ENCODE measurements around the gene BRD1.

BRD1 gene

DNA sequence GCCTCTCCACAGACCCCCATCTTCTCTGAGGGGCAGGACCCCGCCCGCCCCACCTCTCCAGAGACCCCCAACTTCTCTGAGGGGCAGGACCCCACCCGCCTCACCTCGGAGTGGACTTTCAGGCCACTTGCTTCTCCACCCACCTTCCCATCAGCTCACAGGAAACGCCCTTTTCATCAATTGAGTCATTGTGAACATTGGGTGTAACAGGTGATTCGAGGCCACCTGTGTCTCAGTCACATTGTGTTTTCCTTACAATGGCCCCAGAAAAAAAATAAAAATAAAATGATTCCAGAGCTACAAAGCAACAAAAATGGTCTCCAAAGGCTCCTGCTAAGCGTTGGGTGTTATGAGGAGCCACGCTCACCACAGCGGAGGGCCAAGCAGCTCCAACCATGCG lies 36.0 kb downstream of the BRD1 start:
- no peak for DNase-seq (ENCODE audit: low read depth)
- TF ChIP-seq, protein P1, sequence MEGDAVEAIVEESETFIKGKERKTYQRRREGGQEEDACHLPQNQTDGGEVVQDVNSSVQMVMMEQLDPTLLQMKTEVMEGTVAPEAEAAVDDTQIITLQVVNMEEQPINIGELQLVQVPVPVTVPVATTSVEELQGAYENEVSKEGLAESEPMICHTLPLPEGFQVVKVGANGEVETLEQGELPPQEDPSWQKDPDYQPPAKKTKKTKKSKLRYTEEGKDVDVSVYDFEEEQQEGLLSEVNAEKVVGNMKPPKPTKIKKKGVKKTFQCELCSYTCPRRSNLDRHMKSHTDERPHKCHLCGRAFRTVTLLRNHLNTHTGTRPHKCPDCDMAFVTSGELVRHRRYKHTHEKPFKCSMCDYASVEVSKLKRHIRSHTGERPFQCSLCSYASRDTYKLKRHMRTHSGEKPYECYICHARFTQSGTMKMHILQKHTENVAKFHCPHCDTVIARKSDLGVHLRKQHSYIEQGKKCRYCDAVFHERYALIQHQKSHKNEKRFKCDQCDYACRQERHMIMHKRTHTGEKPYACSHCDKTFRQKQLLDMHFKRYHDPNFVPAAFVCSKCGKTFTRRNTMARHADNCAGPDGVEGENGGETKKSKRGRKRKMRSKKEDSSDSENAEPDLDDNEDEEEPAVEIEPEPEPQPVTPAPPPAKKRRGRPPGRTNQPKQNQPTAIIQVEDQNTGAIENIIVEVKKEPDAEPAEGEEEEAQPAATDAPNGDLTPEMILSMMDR (conservative IDR thresholded peaks at IDR 0.05; ENCODE audit: low read depth, low read length) = no peak
- H3K4me3 ChIP-seq (ENCODE audit: low read length) = no peak overlapping the region

DNA sequence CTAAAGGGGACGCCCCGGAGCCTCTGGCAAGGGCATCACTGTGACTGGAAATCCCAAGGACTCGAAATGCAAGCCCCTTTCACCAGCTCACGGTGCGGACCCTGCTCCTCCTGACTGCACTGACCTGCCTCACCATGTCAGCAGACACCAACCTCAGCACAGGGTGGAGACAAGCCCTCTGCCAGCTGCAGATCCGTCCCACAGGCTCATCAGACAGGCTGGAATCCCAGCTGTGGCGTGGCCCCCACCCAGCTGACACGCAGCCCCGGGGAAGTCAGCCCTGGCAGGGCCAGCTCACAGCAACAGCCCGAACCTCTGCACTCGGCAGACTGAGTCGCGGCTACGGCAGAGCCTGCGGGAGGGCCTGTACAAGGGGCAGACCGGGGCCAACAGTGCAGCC lies 36.8 kb downstream of the BRD1 start:
- DNase-seq (ENCODE audit: low read depth) = no peak
- TF ChIP-seq, protein P1 (conservative IDR thresholded peaks at IDR 0.05; ENCODE audit: low read depth, low read length) = no peak
- H3K4me3 ChIP-seq (ENCODE audit: low read length) = no peak overlapping the region

DNA sequence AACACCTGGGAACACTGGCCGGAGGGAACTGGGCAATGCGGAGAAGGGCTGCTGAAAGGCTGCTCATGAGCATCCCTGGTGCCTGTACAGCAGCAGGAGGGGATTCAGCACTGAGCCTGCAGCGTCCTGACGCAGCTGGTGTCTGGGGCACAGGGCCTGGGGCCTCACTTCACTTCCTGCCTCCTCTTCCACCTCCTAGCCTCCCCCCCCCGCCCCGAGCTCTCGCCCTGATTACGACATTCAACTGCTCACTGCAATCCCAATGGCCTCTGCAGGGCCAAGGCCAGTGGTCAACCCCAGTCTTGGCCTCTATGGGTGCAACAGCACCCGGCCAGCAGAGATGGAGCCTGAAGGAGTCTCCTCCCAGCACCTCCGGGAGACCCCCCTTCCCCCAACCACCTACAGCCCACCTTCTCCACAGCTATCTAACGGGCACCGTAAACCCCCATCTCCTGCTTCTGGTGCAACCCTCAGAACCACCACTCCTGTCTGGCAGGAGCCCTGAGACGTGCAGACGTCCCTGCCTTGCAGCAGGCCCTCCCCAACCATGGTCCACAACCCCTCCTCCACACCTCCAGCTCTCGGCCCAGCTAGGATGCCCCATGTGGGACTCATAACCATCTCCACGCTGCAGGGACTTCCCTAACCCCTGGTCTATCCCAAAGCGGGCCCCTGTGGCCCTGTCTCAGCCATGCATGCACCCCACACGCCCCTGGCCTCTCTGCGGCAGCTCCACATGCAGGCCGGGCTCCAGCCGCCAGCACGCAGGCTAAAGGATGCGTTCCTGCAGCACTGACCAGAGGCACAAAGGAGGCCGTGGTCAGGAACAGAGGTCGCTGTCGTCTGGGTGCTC lies 38.2 kb downstream of the BRD1 start:
- no peak overlapping the region for H3K4me3 ChIP-seq (ENCODE audit: low read length)
- no peak for DNase-seq (ENCODE audit: low read depth)
- TF ChIP-seq, protein P1 (conservative IDR thresholded peaks at IDR 0.05; ENCODE audit: low read depth, low read length) = no peak

DNA sequence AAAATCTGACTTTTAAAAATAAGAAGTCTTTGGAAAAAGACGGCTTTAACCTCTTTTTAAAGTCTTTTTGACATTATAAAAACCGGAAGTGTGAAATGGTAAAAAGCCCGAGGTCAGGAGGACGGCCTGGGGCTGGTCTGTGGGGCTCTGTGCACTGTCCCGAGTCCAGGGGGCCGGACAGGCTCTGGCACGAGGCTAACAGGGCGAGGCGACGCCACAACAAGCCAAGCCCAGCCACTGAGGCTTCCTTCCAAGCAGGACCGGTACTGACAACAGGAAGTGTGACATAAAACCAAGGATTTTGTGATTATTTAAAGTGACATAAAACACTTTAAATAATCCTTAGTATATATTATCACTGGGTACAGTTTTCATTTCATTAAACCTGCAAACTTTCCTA lies 39.2 kb downstream of the BRD1 start:
- TF ChIP-seq, protein P1 (conservative IDR thresholded peaks at IDR 0.05; ENCODE audit: low read depth, low read length) = no peak
- H3K4me3 ChIP-seq (ENCODE audit: low read length) = no peak overlapping the region
- no peak for DNase-seq (ENCODE audit: low read depth)

DNA sequence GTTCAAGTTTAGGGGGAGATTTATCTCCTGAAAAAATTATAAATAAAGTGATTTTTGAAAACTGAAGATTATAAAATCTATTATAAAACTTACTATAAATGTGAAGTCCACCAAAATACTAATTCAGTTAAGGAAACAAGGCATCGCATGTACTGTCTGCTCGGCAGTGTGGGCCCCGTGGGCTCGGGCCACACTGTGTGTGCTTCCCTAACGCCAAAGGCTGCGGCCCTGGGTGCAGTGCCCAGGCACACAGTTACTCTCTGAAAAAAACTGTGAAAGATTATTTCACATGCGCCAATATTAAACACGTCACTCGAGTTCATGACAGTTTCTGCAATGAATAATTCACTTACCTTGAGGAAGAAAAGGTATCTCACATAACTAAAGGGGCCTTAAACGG lies 39.8 kb downstream of the BRD1 start:
- H3K4me3 ChIP-seq (ENCODE audit: low read length) = no peak overlapping the region
- TF ChIP-seq, protein P1 (conservative IDR thresholded peaks at IDR 0.05; ENCODE audit: low read depth, low read length) = no peak
- DNase-seq (ENCODE audit: low read depth) = no peak

DNA sequence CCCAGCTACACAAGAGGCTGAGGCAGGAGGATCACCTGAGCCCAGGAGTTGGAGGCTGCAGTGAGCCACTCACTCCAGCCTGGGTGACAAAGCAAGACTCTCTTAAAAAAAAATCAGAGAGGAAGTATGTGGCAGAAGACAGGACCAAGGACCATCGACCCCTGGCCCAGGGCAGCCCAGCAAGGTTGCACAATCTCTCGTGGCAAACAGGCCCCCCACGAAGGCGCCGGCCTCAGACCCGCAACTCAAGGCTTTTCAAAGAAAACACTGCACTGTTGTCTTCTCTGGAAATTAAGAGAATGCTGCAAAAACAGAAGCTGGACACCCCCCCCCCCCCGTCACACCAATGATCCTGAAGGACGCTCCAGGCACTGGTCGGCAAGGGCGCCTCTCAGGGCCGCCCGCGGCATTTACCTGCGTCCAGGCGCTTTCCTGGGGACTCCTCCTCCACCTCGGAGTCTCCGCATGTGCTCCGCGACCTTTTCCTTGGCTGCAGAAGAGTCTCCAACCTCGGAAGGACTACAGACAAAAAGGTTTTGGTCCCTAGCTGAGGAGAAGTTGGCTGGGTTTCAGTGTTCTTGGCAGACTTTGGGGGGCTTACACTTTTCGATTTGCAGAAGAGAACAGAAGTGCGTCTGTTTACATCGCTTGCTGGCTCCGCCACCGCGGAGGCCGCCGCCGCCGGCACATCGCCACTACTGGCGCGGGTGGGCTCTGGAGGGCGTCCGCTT lies 40.5 kb downstream of the BRD1 start:
- TF ChIP-seq, protein P1 (conservative IDR thresholded peaks at IDR 0.05; ENCODE audit: low read depth, low read length) = no peak
- no peak for DNase-seq (ENCODE audit: low read depth)
- H3K4me3 ChIP-seq (ENCODE audit: low read length) = no peak overlapping the region

Measured in retinal pigment epithelial cell (primary cell).